SK-N-MC (cell line): ENCODE measurements around the gene CMIP.

ENCODE experiments used
- EZH2 ChIP-seq: fragments of 200-600 bp; sonication (generic); IDR thresholded peaks from one replicate; pipeline ENCODE4 v1.6.1; 2017; ENCODE audit warnings: antibody characterized with exemption
- POLR2AphosphoS5 ChIP-seq: IDR thresholded peaks from 2 replicates; pipeline ENCODE4 v1.6.1; 2012; ENCODE audit warnings: mild to moderate bottlenecking, low read depth, low read length, borderline replicate concordance

DNA sequence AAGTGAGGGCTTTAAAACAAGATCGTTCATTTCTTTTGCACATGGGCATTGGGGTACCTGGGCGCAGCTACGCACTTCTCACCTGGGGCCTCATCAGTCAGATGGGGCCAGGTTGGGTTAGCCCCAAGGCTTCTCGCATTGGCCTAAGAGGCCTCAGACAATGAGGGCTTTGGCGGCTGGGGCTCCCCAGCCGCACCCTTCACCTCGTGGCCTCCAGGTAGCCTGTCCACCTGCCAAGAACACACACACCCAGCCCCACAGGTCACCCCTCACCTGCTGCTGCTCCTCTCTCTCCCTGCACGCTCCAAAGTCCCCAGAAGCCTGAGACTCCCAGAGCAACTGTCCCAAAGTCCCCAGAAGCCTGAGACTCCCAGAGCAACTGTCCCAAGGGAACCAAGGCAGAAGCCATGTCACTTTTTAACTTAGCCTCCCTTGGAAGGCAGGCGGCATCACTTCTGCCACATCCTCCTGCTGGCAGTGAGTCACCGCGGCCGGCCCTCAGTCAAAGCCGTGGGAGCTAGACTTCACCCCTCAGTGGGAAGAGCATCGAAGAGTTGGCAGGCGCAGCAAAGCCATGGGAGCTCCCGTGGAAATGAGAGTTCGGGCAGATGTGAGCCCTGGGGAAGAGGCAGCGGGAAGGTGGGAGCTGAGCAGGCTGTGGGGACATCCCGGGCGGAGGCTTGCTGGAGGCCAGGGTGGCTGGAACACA lies 255.6 kb downstream of the CMIP start:
- TF ChIP-seq POLR2AphosphoS5 = no peak
- TF ChIP-seq EZH2 = no peak
